Measurements from ENCODE around the gene SETBP1. TPM values are rescaled to one million over a fixed set of nuclear protein-coding genes. Genes with fewer than 3 reads are reported as not detected.

SETBP1 gene
- total and polyA plus RNA-seq, 2 of the 8 experiments (the other 6 are each of a cell fraction or from before 2014, with no cell fraction given), result 2.0 to 6.5 TPM

GRCh38 chr18:44944461-44944860, 263.8 kb downstream of the SETBP1 start:
- Histone ChIP-seq H4K5ac (ENCODE audit: insufficient read length, low read depth, low read length) (no peak overlapping the region), H3K9ac (replicated peaks in 1 of 4; ENCODE audit: extremely low read depth in 1 of 4, low read depth in 3 of 4, low read length in 3 of 4) (no peak overlapping the region), H3K56ac (replicated peaks; ENCODE audit: insufficient read length, low read depth, low read length) (no peak overlapping the region), H3K27me3 (replicated peaks in 1 of 4; ENCODE audit: control insufficient read depth in 3 of 4, extremely low read depth in 1 of 4, insufficient read depth in 3 of 4, low read length in 3 of 4) (peaks cover 3 to 20% (median 6%) of the 10 kb centered on the region in 4 experiments; a peak in 5 of 7 replicates), H3K79me1 (ENCODE audit: low read depth, low read length) (no peaks in the 10 kb centered on the region), H4K8ac (ENCODE audit: extremely low read depth, insufficient read depth, low read length) (no peak overlapping the region), H3K79me2 (ENCODE audit: control insufficient read depth in 1 of 2, insufficient read depth in 2 of 2, low read length in 2 of 2) (no peaks in the 10 kb centered on the region), H3K9me3 (ENCODE audit: insufficient read depth in 2 of 2, low read depth in 1 of 2, low read length in 1 of 2) (no peaks in the 10 kb centered on the region), H3K23me2 (ENCODE audit: low read depth, low read length) (no peaks in the 10 kb centered on the region), H3K36me3 (ENCODE audit: control insufficient read depth in 2 of 4, insufficient read depth in 4 of 4, low read length in 3 of 4) (no peaks in the 10 kb centered on the region), H3K18ac (ENCODE audit: extremely low read depth, low read length) (no peak overlapping the region), H2BK15ac (ENCODE audit: low read length) (no peak overlapping the region), H2AK5ac (ENCODE audit: low read depth, low read length) (no peak overlapping the region), H3K27ac (ENCODE audit: low read depth, low read length) (no peak overlapping the region), H2BK12ac (ENCODE audit: low read depth, low read length) (no peak overlapping the region), H3K4me3 (ENCODE audit: extremely low read depth in 1 of 4, insufficient read depth in 2 of 4, low read depth in 3 of 4, low read length in 4 of 4) (no peak overlapping the region), H2AFZ (ENCODE audit: low read length) (no peak overlapping the region), H3K14ac (ENCODE audit: insufficient read length) (no peak overlapping the region), H3K23ac (ENCODE audit: insufficient read length) (no peak overlapping the region), H4K20me1 (replicated peaks in 1 of 2; ENCODE audit: control insufficient read depth in 1 of 2, insufficient read depth in 2 of 2, low read length in 2 of 2) (peaks cover 2% of the 10 kb centered on the region in 2 experiments), H2BK5ac (ENCODE audit: low read depth, low read length) (no peak overlapping the region), H4K91ac (replicated peaks; ENCODE audit: insufficient read length, low read length) (no peak overlapping the region), H3K4ac (replicated peaks; ENCODE audit: insufficient read length, low read depth, low read length) (no peak overlapping the region), H3K4me1 (replicated peaks in 1 of 4; ENCODE audit: control insufficient read depth in 3 of 4, insufficient read depth in 4 of 4, low read length in 3 of 4) (peaks cover 0 to 17% (median 10%) of the 10 kb centered on the region in 4 experiments; a peak in 4 of 7 replicates), H2BK20ac (ENCODE audit: low read length) (no peak overlapping the region), H3K4me2 (ENCODE audit: insufficient read depth in 1 of 2, low read depth in 2 of 2, low read length in 2 of 2) (no peak overlapping the region), H2BK120ac (replicated peaks; ENCODE audit: low read depth, low read length) (no peak overlapping the region)
- FAIRE-seq, result no peak
- ChIA-PET POLR2A (ENCODE audit: partially characterized antibody) (no interaction called here), CTCF (ENCODE audit: partially characterized antibody) (no interaction called here)
- DNase-seq (ENCODE audit: low read depth in 1 of 2, low spot score in 2 of 2), result no peak
- TF ChIP-seq JUND (IDR thresholded peaks at IDR 0.05; ENCODE audit: low read length), result no peak
- no peak for TF ChIP-seq PHF8 (conservative IDR thresholded peaks at IDR 0.05; ENCODE audit: low read depth, low read length)
- 93% methylated on average over 1 of the region's 1 CpG; no CpG with 5 or more reads in 1 of the 2 experiments for whole genome bisulfite sequencing, 2 experiments (ENCODE audit: extremely low coverage in 1 of 2, insufficient coverage in 1 of 2, insufficient read length in 1 of 2, insufficient replicate concordance in 2 of 2, low coverage in 1 of 2, low lambda C conversion rate in 2 of 2, missing lambda C conversion rate in 1 of 2)

All from H1 (cell line).